GM12872 (cell line): ENCODE results near the gene C14orf180.

Experiments used
- CTCF ChIP-seq: IDR thresholded peaks from 3 replicates; pipeline ENCODE4 v1.5.1; 2011; ENCODE audit warnings: low read depth, mild to moderate bottlenecking, low read length, moderate library complexity; ENCODE audit not compliant: insufficient read depth

C14orf180 gene

GRCh38 chr14:104556256-104557021, 23.1 kb upstream of the C14orf180 start:
- TF ChIP-seq CTCF, result no peak

- no peak for TF ChIP-seq CTCF
These were observed 22.5 kb upstream of the C14orf180 start for GRCh38 chr14:104557086-104557485.

GRCh38 chr14:104557766-104558165, 21.8 kb upstream of the C14orf180 start:
- TF ChIP-seq CTCF, result no peak

GRCh38 chr14:104558231-104559027, 21.1 kb upstream of the C14orf180 start:
- TF ChIP-seq CTCF, result no peak

DNA sequence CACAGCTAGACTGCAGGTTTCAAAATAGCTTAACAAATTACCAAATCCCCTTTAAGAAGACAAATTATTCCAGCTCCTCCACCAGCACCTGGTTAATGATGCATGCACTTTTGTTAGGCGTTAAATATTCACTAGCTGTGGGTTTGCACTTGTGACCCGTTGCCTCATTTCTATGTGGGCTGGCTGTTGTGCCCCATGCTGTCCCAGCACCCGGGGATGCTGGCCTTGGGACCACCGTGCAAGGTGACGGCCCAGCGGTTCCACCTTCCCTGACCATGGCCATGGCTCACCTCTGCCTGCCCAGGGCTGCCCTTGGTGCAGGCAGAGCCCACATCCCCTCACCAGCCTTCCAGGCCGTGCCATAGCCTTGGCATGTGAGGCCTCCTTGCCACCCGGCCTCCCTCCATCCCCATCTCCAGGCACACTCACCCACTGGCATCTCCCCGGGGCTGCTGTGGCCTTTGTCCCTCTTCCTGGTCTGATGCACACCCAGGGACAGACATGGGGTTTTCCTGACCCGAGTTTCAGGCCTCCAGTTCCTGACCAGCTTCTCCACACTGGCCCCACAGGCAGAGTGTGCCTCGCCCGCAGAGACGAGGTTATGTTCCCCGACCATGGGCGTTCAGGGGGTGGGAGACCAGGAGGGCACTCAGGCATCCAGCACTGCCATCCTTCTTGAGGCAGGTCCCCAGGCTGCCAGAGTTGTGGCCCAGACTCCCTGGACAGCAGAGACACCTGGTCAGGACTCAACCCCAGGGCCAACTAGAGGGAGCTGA, 20.3 kb upstream of the C14orf180 start:
- no peak for TF ChIP-seq CTCF

DNA sequence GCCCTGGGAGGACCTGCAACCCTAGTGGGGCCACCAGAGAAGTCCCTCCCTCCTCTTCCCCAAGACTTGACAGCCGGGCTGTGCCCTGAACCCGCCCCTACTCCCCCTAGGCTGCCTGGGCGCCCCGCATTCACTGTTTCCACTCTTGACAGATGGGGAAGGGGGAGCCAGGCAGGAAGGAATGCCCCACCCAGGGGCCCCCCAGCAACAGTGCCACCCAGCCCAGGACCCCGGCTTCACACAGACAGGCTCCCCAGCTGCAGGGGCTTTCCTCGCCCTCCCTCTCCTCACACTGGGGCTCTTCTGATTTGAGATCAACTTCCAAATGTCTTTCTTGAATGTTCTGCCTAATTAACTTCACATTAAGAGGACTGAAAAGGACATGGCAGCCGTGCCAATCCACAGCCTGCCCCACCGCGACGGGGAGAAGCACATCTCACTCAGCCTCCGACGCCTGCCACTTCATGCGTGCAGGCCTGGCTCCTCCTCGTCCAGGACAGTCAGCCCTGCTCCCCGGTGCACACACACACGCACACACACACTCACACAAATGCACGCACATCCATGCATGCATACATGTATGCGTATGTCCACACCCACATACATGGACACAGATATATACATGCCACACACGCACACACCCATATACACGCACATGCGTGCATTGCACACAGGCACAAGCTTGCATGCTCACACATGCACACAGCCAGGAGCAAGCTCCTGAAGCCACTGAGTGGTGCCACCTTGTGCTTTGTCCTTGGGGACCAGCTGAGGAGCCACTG, 19.6 kb upstream of the C14orf180 start:
- TF ChIP-seq CTCF, result no peak
